ENCODE measurements around the gene WDR81. TPM values are rescaled to one million over a fixed set of nuclear protein-coding genes. Genes with fewer than 3 reads are reported as not detected.
A peak's percentile ranks its signal among the peaks of the same experiment; 100 is the strongest.

The WDR81 gene
- total and polyA plus RNA-seq, 5 donors = 9.2 to 11.2 (median 10.9) TPM

GRCh38 chr17:1744551-1745512 is 20.3 kb downstream of the WDR81 start:
- Histone ChIP-seq H3K27me3 (ENCODE audit: control insufficient read depth, insufficient read depth) (no peaks in the 10 kb centered on the region), H3K4me3 (ENCODE audit: low read length) (no peak overlapping the region), H3K4me1 (ENCODE audit: control insufficient read depth, insufficient read depth, low read length) (no peaks in the 10 kb centered on the region), H3K9me3 (ENCODE audit: control insufficient read depth, low read length) (no peaks in the 10 kb centered on the region), H3K27ac (ENCODE audit: low read length) (no peak overlapping the region)
- 68% methylated on average over 29 of the region's 29 CpGs for WGBS
- DNase-seq = peak in 2 of 3 donors; percentile 63 to 66
- intact Hi-C loops (cut with DNase I) = no loop called here
- peak; percentile 6 to 27 for ATAC-seq

- Histone ChIP-seq H3K27me3 (ENCODE audit: control insufficient read depth, insufficient read depth) (no peaks in the 10 kb centered on the region), H3K4me1 (ENCODE audit: control insufficient read depth, insufficient read depth, low read length) (no peaks in the 10 kb centered on the region), H3K9me3 (ENCODE audit: control insufficient read depth, low read length) (no peaks in the 10 kb centered on the region), H3K27ac (ENCODE audit: low read length) (no peak overlapping the region), H3K4me3 (ENCODE audit: low read length) (no peak overlapping the region)
- intact Hi-C loops (cut with DNase I) = no loop called here
- DNase-seq (peak in 1 of 3 donors; percentile 32), ATAC-seq (peak in 1 of 2 donors; percentile 4)
- 90% methylated on average over 12 of the region's 12 CpGs for WGBS
Observed at GRCh38 chr17:1745513-1746020, 21.1 kb downstream of the WDR81 start.

- ATAC-seq (peak; percentile 64 to 87), DNase-seq (peak; percentile 57 to 71 (median 63))
- no peak overlapping the region for H3K27ac ChIP-seq (ENCODE audit: low read length)
- no peaks in the 10 kb centered on the region for H3K9me3 ChIP-seq (ENCODE audit: control insufficient read depth, low read length)
- no peaks in the 10 kb centered on the region for H3K4me1 ChIP-seq (ENCODE audit: control insufficient read depth, insufficient read depth, low read length)
- intact Hi-C loops (cut with DNase I) = no loop called here
- no peak overlapping the region for H3K4me3 ChIP-seq (ENCODE audit: low read length)
- no peaks in the 10 kb centered on the region for H3K27me3 ChIP-seq (ENCODE audit: control insufficient read depth, insufficient read depth)
- WGBS = 76% methylated on average over 22 of the region's 22 CpGs
Observed at GRCh38 chr17:1746975-1747543, 22.6 kb downstream of the WDR81 start.

- H3K27me3 ChIP-seq (ENCODE audit: control insufficient read depth, insufficient read depth) = no peaks in the 10 kb centered on the region
- DNase-seq (no peak), ATAC-seq (no peak)
- no peak overlapping the region for H3K4me3 ChIP-seq (ENCODE audit: low read length)
- no peak overlapping the region for H3K27ac ChIP-seq (ENCODE audit: low read length)
- intact Hi-C loops (cut with DNase I) = no loop called here
- no peaks in the 10 kb centered on the region for H3K9me3 ChIP-seq (ENCODE audit: control insufficient read depth, low read length)
- WGBS = 77% methylated on average over 9 of the region's 9 CpGs
- H3K4me1 ChIP-seq (ENCODE audit: control insufficient read depth, insufficient read depth, low read length) = no peaks in the 10 kb centered on the region
Observed at GRCh38 chr17:1750628-1751027, 26.1 kb downstream of the WDR81 start.

- no peaks in the 10 kb centered on the region for H3K9me3 ChIP-seq (ENCODE audit: control insufficient read depth, low read length)
- WGBS = 64% methylated on average over 18 of the region's 18 CpGs
- H3K27ac ChIP-seq (ENCODE audit: low read length) = no peak overlapping the region
- H3K4me1 ChIP-seq (ENCODE audit: control insufficient read depth, insufficient read depth, low read length) = no peaks in the 10 kb centered on the region
- ATAC-seq (peak; percentile 38 to 61), DNase-seq (peak in 2 of 3 donors; percentile 71)
- intact Hi-C loops (cut with DNase I) = no loop called here
- H3K4me3 ChIP-seq (ENCODE audit: low read length) = no peak overlapping the region
- H3K27me3 ChIP-seq (ENCODE audit: control insufficient read depth, insufficient read depth) = no peaks in the 10 kb centered on the region
Observed at GRCh38 chr17:1752425-1753262, 28.1 kb downstream of the WDR81 start.

GRCh38 chr17:1753767-1754429 is 29.4 kb downstream of the WDR81 start:
- WGBS = 73% methylated on average over 23 of the region's 23 CpGs
- Histone ChIP-seq H3K4me3 (ENCODE audit: low read length) (no peak overlapping the region), H3K27me3 (ENCODE audit: control insufficient read depth, insufficient read depth) (no peaks in the 10 kb centered on the region), H3K9me3 (ENCODE audit: control insufficient read depth, low read length) (no peaks in the 10 kb centered on the region), H3K27ac (ENCODE audit: low read length) (no peak overlapping the region), H3K4me1 (ENCODE audit: control insufficient read depth, insufficient read depth, low read length) (no peaks in the 10 kb centered on the region)
- peak in 1 of 3 donors; percentile 67 for DNase-seq
- peak in 1 of 2 donors; percentile 8 for ATAC-seq
- intact Hi-C loops (cut with DNase I) = no loop called here

- intact Hi-C loops (cut with DNase I) = no loop called here
- DNase-seq (no peak), ATAC-seq (peak; percentile 16 to 27)
- 69% methylated on average over 25 of the region's 25 CpGs for WGBS
- Histone ChIP-seq H3K4me1 (ENCODE audit: control insufficient read depth, insufficient read depth, low read length) (no peaks in the 10 kb centered on the region), H3K27ac (ENCODE audit: low read length) (no peak overlapping the region), H3K4me3 (ENCODE audit: low read length) (no peak overlapping the region), H3K9me3 (ENCODE audit: control insufficient read depth, low read length) (no peaks in the 10 kb centered on the region), H3K27me3 (ENCODE audit: control insufficient read depth, insufficient read depth) (no peaks in the 10 kb centered on the region)
Observed at GRCh38 chr17:1754430-1755112, 30.1 kb downstream of the WDR81 start.

GRCh38 chr17:1755252-1755826 is 30.8 kb downstream of the WDR81 start:
- Histone ChIP-seq H3K9me3 (ENCODE audit: control insufficient read depth, low read length) (no peaks in the 10 kb centered on the region), H3K4me1 (ENCODE audit: control insufficient read depth, insufficient read depth, low read length) (no peaks in the 10 kb centered on the region), H3K27me3 (ENCODE audit: control insufficient read depth, insufficient read depth) (no peaks in the 10 kb centered on the region), H3K27ac (ENCODE audit: low read length) (no peak overlapping the region), H3K4me3 (ENCODE audit: low read length) (no peak overlapping the region)
- peak in 1 of 3 donors; percentile 69 for DNase-seq
- peak in 1 of 2 donors; percentile 15 for ATAC-seq
- intact Hi-C loops (cut with DNase I) = no loop called here
- 72% methylated on average over 20 of the region's 20 CpGs for WGBS

GRCh38 chr17:1755827-1756262 is 31.3 kb downstream of the WDR81 start:
- DNase-seq (no peak), ATAC-seq (no peak)
- H3K27ac ChIP-seq (ENCODE audit: low read length) = no peak overlapping the region
- H3K9me3 ChIP-seq (ENCODE audit: control insufficient read depth, low read length) = no peaks in the 10 kb centered on the region
- WGBS = 62% methylated on average over 17 of the region's 17 CpGs
- H3K4me1 ChIP-seq (ENCODE audit: control insufficient read depth, insufficient read depth, low read length) = no peaks in the 10 kb centered on the region
- no peak overlapping the region for H3K4me3 ChIP-seq (ENCODE audit: low read length)
- intact Hi-C loops (cut with DNase I) = no loop called here
- H3K27me3 ChIP-seq (ENCODE audit: control insufficient read depth, insufficient read depth) = no peaks in the 10 kb centered on the region
